GM12878 (cell line): ENCODE measurements around the gene DES. TPM values are rescaled to one million over a fixed set of nuclear protein-coding genes. Genes with fewer than 3 reads are reported as not detected.

Source experiments
- ATAC-seq: fragments of 200-7000 bp; cut with Tn5 transposase; 3 replicates; pipeline ENCODE4 v1.9.1; 2020; ENCODE audit warnings: mild to moderate bottlenecking, moderate library complexity
- BruUV-seq: library from RNA; stranded (reverse); fragments of 400-500 nt; replicated peaks from 2 replicates; lab custom pipeline; 2021; lab: Mats Ljungman, UMichigan
- CTCF ChIA-PET: fragments of 300-600 bp; sonication (Branson Sonifier 250); formaldehyde crosslinking; extraction: SDS; loops from one replicate; lab custom pipeline; 2021; ENCODE audit warnings: inconsistent platforms; lab: Yijun Ruan, JAX
- POLR2A ChIA-PET: fragments of 350-600 bp; formaldehyde crosslinking; extraction: SDS; loops from one replicate; lab custom pipeline; 2021; ENCODE audit warnings: inconsistent platforms; lab: Charles Lee
- RAD21 ChIA-PET: fragments of 300-600 bp; sonication (Branson Sonifier 250); formaldehyde crosslinking; loops from one replicate; lab custom pipeline; 2023; ENCODE audit warnings: antibody characterized with exemption; ENCODE audit not compliant: unreplicated experiment; lab: Charles Lee
- SMC1A ChIA-PET: fragments of 300-600 bp; sonication (Branson Sonifier 250); formaldehyde crosslinking; loops from one replicate; lab custom pipeline; 2023; ENCODE audit not compliant: unreplicated experiment, uncharacterized antibody; lab: Charles Lee
- DNase-seq: peaks from one replicate; pipeline ENCODE4 v3.0.0-alpha.2; 2011; ENCODE audit warnings: low read depth, low spot score
- FAIRE-seq: peaks from 3 replicates; lab custom pipeline; 2011; peaks lifted over from hg19 to GRCh38; lab: Jason Lieb, UNC
- H2AFZ ChIP-seq: 2 replicates; pipeline ENCODE4 v1.6.0; 2011; ENCODE audit warnings: low read depth, low read length, control low read depth; ENCODE audit not compliant: control insufficient read depth
- H3K27ac ChIP-seq: 2 replicates; pipeline ENCODE4 v1.5.1; 2011; ENCODE audit warnings: control low read depth; ENCODE audit not compliant: control insufficient read depth, insufficient read depth
- H3K27me3 ChIP-seq, 2 experiments: replicated peaks in 1 of 2; 2 replicates each; pipeline versions ENCODE4 v1.6.0 to v1.6.1; 2011; ENCODE audit warnings: low read length in 1 of 2; ENCODE audit not compliant: control insufficient read depth in 2 of 2, insufficient read depth in 2 of 2
- H3K36me3 ChIP-seq, 2 experiments: 2 replicates each; pipeline ENCODE4 v1.5.1; 2011; ENCODE audit warnings: low read length in 1 of 2; ENCODE audit not compliant: control insufficient read depth in 2 of 2, insufficient read depth in 2 of 2
- H3K4me1 ChIP-seq: 2 replicates; pipeline ENCODE4 v1.6.1; 2011; ENCODE audit warnings: mild to moderate bottlenecking, low read length, moderate library complexity, mixed read lengths; ENCODE audit not compliant: control insufficient read depth, insufficient read depth
- H3K4me2 ChIP-seq: 2 replicates; pipeline ENCODE4 v1.6.0; 2011; ENCODE audit warnings: control low read depth; ENCODE audit not compliant: control insufficient read depth, insufficient read depth
- H3K4me3 ChIP-seq: fragments of 200-600 bp; sonication (generic); 2 replicates; pipeline ENCODE4 v1.5.1; 2016
- H3K79me2 ChIP-seq: 2 replicates; pipeline ENCODE4 v1.6.0; 2011; ENCODE audit warnings: low read length; ENCODE audit not compliant: control insufficient read depth, insufficient read depth
- H3K9ac ChIP-seq: 2 replicates; pipeline ENCODE4 v1.8.0; 2011; ENCODE audit warnings: low read length, control low read depth, mixed read lengths; ENCODE audit not compliant: control insufficient read depth, insufficient read depth
- H3K9me3 ChIP-seq: replicated peaks from 3 replicates; pipeline ENCODE4 v1.5.1; 2011; ENCODE audit warnings: mild to moderate bottlenecking, low read length; ENCODE audit not compliant: control insufficient read depth, insufficient read depth
- H4K20me1 ChIP-seq: 2 replicates; pipeline ENCODE4 v1.6.0; 2011; ENCODE audit not compliant: control insufficient read depth, insufficient read depth
- CREB1 ChIP-seq: IDR thresholded peaks from 2 replicates; pipeline ENCODE4 v1.6.1; 2012; ENCODE audit warnings: low read depth, mild to moderate bottlenecking, inconsistent platforms
- ESRRA ChIP-seq: IDR thresholded peaks from 2 replicates; pipeline ENCODE4 v1.6.1; 2012; ENCODE audit warnings: mild to moderate bottlenecking, low read length, improper control_type of control experiment
- KLF5 ChIP-seq: fragments of 450-650 bp; IDR thresholded peaks from 2 replicates; pipeline ENCODE4 v1.6.1; 2014; ENCODE audit warnings: mild to moderate bottlenecking; ENCODE audit not compliant: partially characterized antibody
- NFXL1 ChIP-seq: fragments of 450-650 bp; IDR thresholded peaks from 2 replicates; pipeline ENCODE4 v1.6.1; 2017; ENCODE audit warnings: antibody characterized with exemption, mild to moderate bottlenecking, borderline replicate concordance
- NR2C1 ChIP-seq: fragments of 450-650 bp; IDR thresholded peaks from 2 replicates; pipeline ENCODE4 v1.6.1; 2017; ENCODE audit warnings: antibody characterized with exemption, mild to moderate bottlenecking, moderate library complexity
- PRDM15 ChIP-seq: fragments of 450-650 bp; formaldehyde crosslinking; IDR thresholded peaks from 2 replicates; pipeline ENCODE4 v1.4.0; 2020; ENCODE audit warnings: mild to moderate bottlenecking, moderate library complexity
- ZZZ3 ChIP-seq: IDR thresholded peaks from 2 replicates; pipeline ENCODE4 v1.6.1; 2011; ENCODE audit warnings: low read depth; ENCODE audit not compliant: control insufficient read depth, insufficient read length
- WGBS: methylation state at CpG from one replicate; pipeline ENCODE4 v1.1.6; 2016; ENCODE audit warnings: low lambda C conversion rate; ENCODE audit not compliant: insufficient replicate concordance, insufficient coverage; ENCODE audit errors: missing lambda C conversion rate; 5-methylcytosine and 5-hydroxymethylcytosine counted together
- in situ Hi-C: fragments of 300-500 bp; cut with MboI; formaldehyde crosslinking; loops from 9 replicates; pipeline ENCODE4 v1.14.3; 2018; ENCODE audit warnings: mixed read lengths
- intact Hi-C: fragments of 100-400 bp; cut with micrococcal nuclease; formaldehyde crosslinking; loops from one replicate; pipeline ENCODE4 v1.14.2; 2022; ENCODE audit not compliant: unreplicated experiment
- polyA plus RNA-seq, 11 experiments: library from polyadenylated mRNA; depleted of rRNA in 4 of 11; unstranded in 6 of 11; stranded (reverse) in 5 of 11; fragments of >200 nt; fragmentation: Nextera tagmentation in 4 of 11; fragmentation: Illumina TruSeq in 1 of 11; extraction: Ambion mirVana in 4 of 11; extraction: Trizol in 1 of 11; gene quantifications; 1 replicate in 1 of 11; 2 replicates in 10 of 11; pipeline versions ENCODE4 v1.2.1 to v1.2.3, GENCODE V29; 2011 to 2016; ENCODE audit warnings: inconsistent platforms in 2 of 11, missing spikeins in 2 of 11, low read depth in 1 of 11
- total RNA-seq, 4 experiments: library from RNA; depleted of rRNA in 3 of 4; stranded (reverse); fragments of >200 nt in 3 of 4; fragmentation: Illumina TruSeq in 1 of 4; extraction: Trizol in 1 of 4; gene quantifications; 2 replicates each; pipeline versions ENCODE4 v1.2.1 to v1.2.3, GENCODE V29; 2013 to 2021
- TF ChIP-seq, protein P1 (sequence below): IDR thresholded peaks from 2 replicates; pipeline ENCODE4 v1.6.1; 2011; ENCODE audit warnings: borderline replicate concordance, low read depth, mild to moderate bottlenecking, moderate library complexity, low read length; ENCODE audit not compliant: insufficient read depth, poor library complexity, severe bottlenecking
- TF ChIP-seq, protein P2 (sequence below): fragments of 450-650 bp; IDR thresholded peaks from 2 replicates; pipeline ENCODE4 v1.6.1; 2017; ENCODE audit warnings: mild to moderate bottlenecking, moderate library complexity

DES gene
- total and polyA plus RNA-seq, 10 of the 15 experiments (the other 5 are each of a cell fraction or from before 2014, with no cell fraction given): 0.80 TPM; not detected in 9

DNA sequence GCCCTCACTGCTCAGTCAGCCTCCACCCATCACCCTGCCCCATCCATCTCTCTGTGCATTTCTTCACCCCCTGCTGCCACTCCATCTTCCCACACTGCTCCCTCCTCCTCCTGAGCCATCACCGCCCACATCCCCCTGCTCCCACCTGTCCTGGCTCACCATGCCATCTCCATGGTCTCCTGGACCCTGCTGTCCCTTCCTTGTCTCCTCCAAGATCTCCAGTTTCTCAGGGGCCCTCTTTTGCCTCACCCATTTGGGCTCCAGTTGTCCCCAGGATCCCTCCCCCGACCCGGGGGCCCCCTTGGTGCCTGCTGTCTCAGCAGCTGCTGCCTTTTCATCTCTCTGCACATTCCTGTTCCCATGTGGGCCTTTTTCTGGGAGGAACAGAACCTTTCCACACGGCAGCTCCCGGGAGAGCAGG lies 27.1 kb downstream of the DES start:
- no peak overlapping the region for H3K4me3 ChIP-seq
- no peak overlapping the region for H3K9ac ChIP-seq
- ChIA-PET POLR2A (no interaction called here), SMC1A (no interaction called here), RAD21 (no interaction called here), CTCF (interaction anchor here (0.7 kb wide), 1 partner anchor 85 kb away, joined by 3 read pairs; no protein-coding TSS in a partner anchor)
- H3K9me3 ChIP-seq: no peaks in the 10 kb centered on the region
- TF ChIP-seq, protein P1, sequence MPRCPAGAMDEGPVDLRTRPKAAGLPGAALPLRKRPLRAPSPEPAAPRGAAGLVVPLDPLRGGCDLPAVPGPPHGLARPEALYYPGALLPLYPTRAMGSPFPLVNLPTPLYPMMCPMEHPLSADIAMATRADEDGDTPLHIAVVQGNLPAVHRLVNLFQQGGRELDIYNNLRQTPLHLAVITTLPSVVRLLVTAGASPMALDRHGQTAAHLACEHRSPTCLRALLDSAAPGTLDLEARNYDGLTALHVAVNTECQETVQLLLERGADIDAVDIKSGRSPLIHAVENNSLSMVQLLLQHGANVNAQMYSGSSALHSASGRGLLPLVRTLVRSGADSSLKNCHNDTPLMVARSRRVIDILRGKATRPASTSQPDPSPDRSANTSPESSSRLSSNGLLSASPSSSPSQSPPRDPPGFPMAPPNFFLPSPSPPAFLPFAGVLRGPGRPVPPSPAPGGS: no peak
- TF ChIP-seq CREB1: no peak
- no peak for TF ChIP-seq ZZZ3
- TF ChIP-seq NR2C1: no peak
- no peak for TF ChIP-seq ESRRA
- no peak for TF ChIP-seq NFXL1
- no peak for TF ChIP-seq PRDM15 (CRISPR knock-in tag)
- TF ChIP-seq KLF5: no peak
- TF ChIP-seq, protein P2, sequence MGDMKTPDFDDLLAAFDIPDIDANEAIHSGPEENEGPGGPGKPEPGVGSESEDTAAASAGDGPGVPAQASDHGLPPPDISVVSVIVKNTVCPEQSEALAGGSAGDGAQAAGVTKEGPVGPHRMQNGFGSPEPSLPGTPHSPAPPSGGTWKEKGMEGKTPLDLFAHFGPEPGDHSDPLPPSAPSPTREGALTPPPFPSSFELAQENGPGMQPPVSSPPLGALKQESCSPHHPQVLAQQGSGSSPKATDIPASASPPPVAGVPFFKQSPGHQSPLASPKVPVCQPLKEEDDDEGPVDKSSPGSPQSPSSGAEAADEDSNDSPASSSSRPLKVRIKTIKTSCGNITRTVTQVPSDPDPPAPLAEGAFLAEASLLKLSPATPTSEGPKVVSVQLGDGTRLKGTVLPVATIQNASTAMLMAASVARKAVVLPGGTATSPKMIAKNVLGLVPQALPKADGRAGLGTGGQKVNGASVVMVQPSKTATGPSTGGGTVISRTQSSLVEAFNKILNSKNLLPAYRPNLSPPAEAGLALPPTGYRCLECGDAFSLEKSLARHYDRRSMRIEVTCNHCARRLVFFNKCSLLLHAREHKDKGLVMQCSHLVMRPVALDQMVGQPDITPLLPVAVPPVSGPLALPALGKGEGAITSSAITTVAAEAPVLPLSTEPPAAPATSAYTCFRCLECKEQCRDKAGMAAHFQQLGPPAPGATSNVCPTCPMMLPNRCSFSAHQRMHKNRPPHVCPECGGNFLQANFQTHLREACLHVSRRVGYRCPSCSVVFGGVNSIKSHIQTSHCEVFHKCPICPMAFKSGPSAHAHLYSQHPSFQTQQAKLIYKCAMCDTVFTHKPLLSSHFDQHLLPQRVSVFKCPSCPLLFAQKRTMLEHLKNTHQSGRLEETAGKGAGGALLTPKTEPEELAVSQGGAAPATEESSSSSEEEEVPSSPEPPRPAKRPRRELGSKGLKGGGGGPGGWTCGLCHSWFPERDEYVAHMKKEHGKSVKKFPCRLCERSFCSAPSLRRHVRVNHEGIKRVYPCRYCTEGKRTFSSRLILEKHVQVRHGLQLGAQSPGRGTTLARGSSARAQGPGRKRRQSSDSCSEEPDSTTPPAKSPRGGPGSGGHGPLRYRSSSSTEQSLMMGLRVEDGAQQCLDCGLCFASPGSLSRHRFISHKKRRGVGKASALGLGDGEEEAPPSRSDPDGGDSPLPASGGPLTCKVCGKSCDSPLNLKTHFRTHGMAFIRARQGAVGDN: no peak
- no peaks in the 10 kb centered on the region for H4K20me1 ChIP-seq
- H3K79me2 ChIP-seq: no peaks in the 10 kb centered on the region
- H3K4me1 ChIP-seq: no peaks in the 10 kb centered on the region
- no peak for FAIRE-seq
- in situ Hi-C loops: no loop called here
- no peak for ATAC-seq
- H2AFZ ChIP-seq: no peak overlapping the region
- no peak overlapping the region for H3K4me2 ChIP-seq
- intact Hi-C loops: no loop called here
- H3K27me3 ChIP-seq: peaks cover 8 to 18% of the 10 kb centered on the region in 2 experiments
- no peak overlapping the region for H3K27ac ChIP-seq
- DNase-seq: no peak
- BruUV-seq: no TSS peak
- 38% methylated on average over 5 of the region's 5 CpGs for WGBS
- H3K36me3 ChIP-seq: no peaks in the 10 kb centered on the region
